ENCODE results near the gene ONECUT3.

DNA sequence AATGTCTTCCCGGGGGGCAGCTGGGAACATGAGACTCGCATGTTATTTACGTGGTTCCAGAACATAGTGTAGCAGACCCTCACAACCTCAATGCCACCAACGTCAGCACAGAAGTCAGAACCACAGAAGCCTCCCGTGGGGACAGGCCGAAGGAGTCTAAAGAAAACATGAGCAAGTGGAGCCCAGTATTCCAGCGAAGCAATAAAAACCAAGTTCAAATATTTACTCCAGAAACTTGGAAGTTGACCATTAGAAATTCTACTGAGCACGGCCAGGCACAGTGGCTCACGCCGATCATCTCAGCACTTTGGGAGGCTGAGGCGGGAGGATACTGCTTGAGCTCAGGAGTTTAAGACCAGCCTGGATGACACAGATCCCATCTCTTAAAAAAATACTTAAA is 76.7 kb downstream of the ONECUT3 start:
- TF ChIP-seq POLR2A (IDR thresholded peaks at IDR 0.05; ENCODE audit: low read depth, low read length) (no peak), TAF1 (IDR thresholded peaks at IDR 0.05; ENCODE audit: borderline replicate concordance, low read depth, low read length) (no peak)

Data from GM12892 (cell line).